Gastroesophageal sphincter (tissue), 3 donors: ENCODE measurements around the gene ELMO3.

Source experiments
- POLR2A ChIP-seq, 2 donors: fragments of 450-650 bp; IDR thresholded peaks; one replicate each; pipeline ENCODE4 v1.6.1; 2017; ENCODE audit warnings: antibody characterized with exemption in 2 of 2, mild to moderate bottlenecking in 2 of 2, moderate library complexity in 1 of 2
- POLR2AphosphoS5 ChIP-seq: sonication (generic); formaldehyde crosslinking; IDR thresholded peaks from one replicate; pipeline ENCODE4 v1.6.1; 2017; ENCODE audit warnings: antibody characterized with exemption
- TF ChIP-seq, protein P1 (sequence below), 4 experiments: fragments of 200-600 bp in 2 of 4; fragments of 450-650 bp in 2 of 4; sonication (generic) in 1 of 4; IDR thresholded peaks; one replicate each; pipeline ENCODE4 v1.5.1; 2017 to 2019; ENCODE audit warnings: antibody characterized with exemption in 4 of 4, mild to moderate bottlenecking in 2 of 4, moderate library complexity in 2 of 4

DNA sequence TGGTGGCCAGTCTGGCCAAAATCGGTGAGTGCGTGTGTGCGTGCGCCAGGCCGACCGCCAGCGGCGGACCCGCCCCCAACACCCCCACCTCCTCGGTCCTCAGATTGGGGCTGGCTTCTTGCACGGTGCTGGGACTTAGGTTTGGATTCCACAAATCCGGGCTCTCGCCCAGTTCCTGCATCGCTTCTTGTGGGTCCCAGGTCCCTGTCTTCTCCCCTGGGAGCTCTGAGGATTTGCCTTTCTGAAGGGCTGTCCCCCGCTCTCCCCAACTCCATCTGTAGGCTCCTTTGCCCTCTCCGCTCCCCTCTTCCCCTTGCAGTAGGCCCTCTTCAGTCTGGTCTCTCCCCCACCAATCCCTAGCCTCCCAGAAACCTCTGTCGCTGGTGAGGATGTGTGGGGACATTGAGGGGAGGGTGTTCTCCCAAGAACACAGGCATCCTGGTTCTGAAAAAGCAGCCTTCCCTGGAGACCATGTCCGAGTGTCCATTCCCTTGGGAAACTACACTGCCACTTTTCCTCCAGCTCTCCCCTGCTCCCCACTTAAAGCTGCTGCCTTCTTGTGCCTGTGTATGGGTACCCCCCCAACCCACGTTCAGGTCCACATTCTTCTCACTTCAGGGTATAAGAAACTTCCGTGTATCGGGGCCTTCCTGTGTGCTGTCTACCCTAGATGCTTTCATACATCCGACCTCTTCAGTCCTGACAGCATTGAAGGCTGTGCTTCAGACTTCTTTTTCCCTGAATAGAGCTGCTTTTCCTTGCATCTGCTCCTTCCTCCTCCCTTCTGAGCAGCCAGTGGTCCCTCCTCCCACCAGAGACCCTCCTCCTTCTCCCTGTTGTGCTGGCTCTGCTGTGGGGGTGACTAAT is 50.5 kb downstream of the ELMO3 start:
- TF ChIP-seq, protein P1, sequence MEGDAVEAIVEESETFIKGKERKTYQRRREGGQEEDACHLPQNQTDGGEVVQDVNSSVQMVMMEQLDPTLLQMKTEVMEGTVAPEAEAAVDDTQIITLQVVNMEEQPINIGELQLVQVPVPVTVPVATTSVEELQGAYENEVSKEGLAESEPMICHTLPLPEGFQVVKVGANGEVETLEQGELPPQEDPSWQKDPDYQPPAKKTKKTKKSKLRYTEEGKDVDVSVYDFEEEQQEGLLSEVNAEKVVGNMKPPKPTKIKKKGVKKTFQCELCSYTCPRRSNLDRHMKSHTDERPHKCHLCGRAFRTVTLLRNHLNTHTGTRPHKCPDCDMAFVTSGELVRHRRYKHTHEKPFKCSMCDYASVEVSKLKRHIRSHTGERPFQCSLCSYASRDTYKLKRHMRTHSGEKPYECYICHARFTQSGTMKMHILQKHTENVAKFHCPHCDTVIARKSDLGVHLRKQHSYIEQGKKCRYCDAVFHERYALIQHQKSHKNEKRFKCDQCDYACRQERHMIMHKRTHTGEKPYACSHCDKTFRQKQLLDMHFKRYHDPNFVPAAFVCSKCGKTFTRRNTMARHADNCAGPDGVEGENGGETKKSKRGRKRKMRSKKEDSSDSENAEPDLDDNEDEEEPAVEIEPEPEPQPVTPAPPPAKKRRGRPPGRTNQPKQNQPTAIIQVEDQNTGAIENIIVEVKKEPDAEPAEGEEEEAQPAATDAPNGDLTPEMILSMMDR (IDR thresholded peaks at IDR 0.05): no peak
- TF ChIP-seq POLR2AphosphoS5: no peak
- TF ChIP-seq POLR2A (IDR thresholded peaks at IDR 0.05): no peak
